VCaP (cell line): ENCODE results near the gene ZNF304.

Experiments used
- H3K27ac ChIP-seq: fragments of 450-650 bp; 2 replicates; pipeline ENCODE4 v1.5.1; 2017
- CTCF ChIP-seq: fragments of 450-650 bp; conservative IDR thresholded peaks from 2 replicates; pipeline ENCODE4 v1.5.1; 2017; ENCODE audit warnings: mild to moderate bottlenecking, moderate library complexity

ZNF304 gene

GRCh38 chr19:57377498-57378146 lies 26.6 kb downstream of the ZNF304 start:
- TF ChIP-seq CTCF: no peak
- no peak overlapping the region for H3K27ac ChIP-seq

- no peak overlapping the region for H3K27ac ChIP-seq
- no peak for TF ChIP-seq CTCF
These were observed 29.9 kb downstream of the ZNF304 start for GRCh38 chr19:57380923-57381322.

GRCh38 chr19:57382806-57383488 lies 31.9 kb downstream of the ZNF304 start:
- H3K27ac ChIP-seq: no peak overlapping the region

GRCh38 chr19:57389194-57389729 lies 38.2 kb downstream of the ZNF304 start:
- peak overlapping the region; percentile 84 for H3K27ac ChIP-seq
- TF ChIP-seq CTCF: no peak

More at GRCh38 chr19:57382806-57383488, 31.9 kb downstream of the ZNF304 start:
- no peak for TF ChIP-seq CTCF

- peak within 1 kb of the TSS; percentile 84 for H3K27ac ChIP-seq
- TF ChIP-seq CTCF: no peak; the same call in 1 of the 2 replicates
These were observed 38.9 kb downstream of the ZNF304 start, which contains the start of gene ZNF548 for GRCh38 chr19:57389730-57390598. Gene ZNF548 (plus strand): TSS chr19:57389854. CDS start chr19:57390100, 246 bp downstream.

GRCh38 chr19:57395710-57396109 lies 44.6 kb downstream of the ZNF304 start:
- TF ChIP-seq CTCF: no peak
- H3K27ac ChIP-seq: no peak overlapping the region

GRCh38 chr19:57398868-57399267 lies 47.8 kb downstream of the ZNF304 start:
- H3K27ac ChIP-seq: no peak overlapping the region
- TF ChIP-seq CTCF: no peak
